GM23338 (cell line): Measurements from ENCODE around the gene CEBPZ.

Experiments
- CTCF ChIP-seq, 2 experiments: fragments of 200-600 bp in 1 of 2; sonication (generic) in 1 of 2; conservative IDR thresholded peaks; 2 replicates each; pipeline versions ENCODE4 v1.5.1 to v1.6.1; 2016 to 2017; ENCODE audit warnings: antibody characterized with exemption in 2 of 2, low read depth in 2 of 2, mild to moderate bottlenecking in 2 of 2, moderate library complexity in 1 of 2
- EZH2phosphoT487 ChIP-seq: fragments of 200-600 bp; sonication (generic); IDR thresholded peaks from one replicate; pipeline ENCODE4 v1.8.1; 2018; ENCODE audit warnings: antibody characterized with exemption; ENCODE audit not compliant: unreplicated experiment
- NANOG ChIP-seq: IDR thresholded peaks from 2 replicates; pipeline ENCODE4 v1.6.1; 2016; ENCODE audit warnings: antibody characterized with exemption, borderline replicate concordance
- POLR2AphosphoS5 ChIP-seq: IDR thresholded peaks from 2 replicates; pipeline ENCODE4 v1.6.1; 2016; ENCODE audit warnings: antibody characterized with exemption, low read depth

- TF ChIP-seq NANOG: no peak
- no peak for TF ChIP-seq CTCF (conservative IDR thresholded peaks at IDR 0.05; ENCODE audit: low read depth in 2 of 2)
- no peak for TF ChIP-seq POLR2AphosphoS5
- TF ChIP-seq EZH2phosphoT487: no peak
These were observed 39.6 kb downstream of the CEBPZ start for GRCh38 chr2:37191747-37192146.
